Vagina (tissue), 2 donors: Measurements from ENCODE around the gene HMBS. TPM values are rescaled to one million over a fixed set of nuclear protein-coding genes. Genes with fewer than 3 reads are reported as not detected.
A peak's percentile ranks its signal among the peaks of the same experiment; 100 is the strongest.

Experiments used
- DNase-seq, 2 donors: peaks; one replicate each; pipeline ENCODE4 v3.0.0-alpha.2; 2017; ENCODE audit errors: extremely low spot score in 2 of 2
- H3K27ac ChIP-seq: fragments of 200-600 bp; sonication (generic); one replicate; pipeline ENCODE4 v1.5.1; 2019
- H3K27me3 ChIP-seq: fragments of 200-600 bp; sonication (generic); one replicate; pipeline ENCODE4 v1.5.1; 2019
- H3K36me3 ChIP-seq, 2 donors: fragments of 200-600 bp; sonication (generic); one replicate each; pipeline ENCODE4 v1.5.1; 2017 to 2019
- H3K4me1 ChIP-seq: fragments of 200-600 bp; sonication (generic); one replicate; pipeline ENCODE4 v1.5.1; 2019
- H3K4me3 ChIP-seq, 2 donors: fragments of 200-600 bp; sonication (generic); 1 replicate in 1 of 2; 2 replicates in 1 of 2; pipeline ENCODE4 v1.5.1; 2016 to 2019
- H3K9me3 ChIP-seq: fragments of 200-600 bp; sonication (generic); one replicate; pipeline ENCODE4 v1.5.1; 2019
- CTCF ChIP-seq, 3 experiments: fragments of 450-650 bp in 2 of 3; fragments of 200-600 bp in 1 of 3; sonication (generic) in 1 of 3; IDR thresholded peaks; one replicate each; pipeline ENCODE4 v1.5.1; 2017 to 2019; ENCODE audit warnings: antibody characterized with exemption in 3 of 3, mild to moderate bottlenecking in 2 of 3, moderate library complexity in 2 of 3
- POLR2A ChIP-seq, 2 donors: fragments of 450-650 bp; IDR thresholded peaks; one replicate each; pipeline ENCODE4 v1.6.1; 2017; ENCODE audit warnings: antibody characterized with exemption in 2 of 2, mild to moderate bottlenecking in 2 of 2, moderate library complexity in 2 of 2
- POLR2AphosphoS5 ChIP-seq, 2 donors: sonication (generic); formaldehyde crosslinking; IDR thresholded peaks; one replicate each; pipeline ENCODE4 v1.9.0; 2017; ENCODE audit warnings: antibody characterized with exemption in 2 of 2, mild to moderate bottlenecking in 2 of 2, low read depth in 1 of 2; ENCODE audit not compliant: insufficient read depth in 1 of 2
- intact Hi-C: fragments of 100-400 bp; cut with DNase I; formaldehyde crosslinking; loops from one replicate; pipeline ENCODE4 v1.15.1; 2023
- total RNA-seq: library from RNA; depleted of rRNA; stranded (reverse); fragments of >200 nt; gene quantifications from one replicate; pipeline ENCODE4 v1.2.3, GENCODE V29; 2016

HMBS gene
- total RNA-seq, 1 donor from 2014 or later = 13.5 TPM

- no peak overlapping the region for H3K4me3 ChIP-seq
- no peak for TF ChIP-seq POLR2AphosphoS5 (IDR thresholded peaks at IDR 0.05; ENCODE audit: insufficient read depth in 1 of 2, low read depth in 1 of 2)
- H3K4me1 ChIP-seq = peaks cover 35% of the 10 kb centered on the region
- peaks cover 0 to 39% of the 10 kb centered on the region in 2 donors for H3K36me3 ChIP-seq
- no peak overlapping the region for H3K27ac ChIP-seq
- intact Hi-C loops = no loop called here
- H3K27me3 ChIP-seq = no peaks in the 10 kb centered on the region
- no peak for DNase-seq
- no peaks in the 10 kb centered on the region for H3K9me3 ChIP-seq
Measured at GRCh38 chr11:119110439-119110838, 25.8 kb downstream of the HMBS start.

- Histone ChIP-seq H3K9me3 (no peaks in the 10 kb centered on the region), H3K4me3 (no peak overlapping the region), H3K27ac (no peak overlapping the region), H3K36me3 (peaks cover 0 to 39% of the 10 kb centered on the region in 2 donors), H3K27me3 (no peaks in the 10 kb centered on the region), H3K4me1 (peaks cover 30% of the 10 kb centered on the region)
- peak in 1 of 2 donors; percentile 81 for DNase-seq
- intact Hi-C loops = no loop called here
- TF ChIP-seq POLR2A (IDR thresholded peaks at IDR 0.05) (no peak), POLR2AphosphoS5 (IDR thresholded peaks at IDR 0.05; ENCODE audit: insufficient read depth in 1 of 2, low read depth in 1 of 2) (no peak), CTCF (IDR thresholded peaks at IDR 0.05) (no peak)
Measured at GRCh38 chr11:119111361-119111925, 26.8 kb downstream of the HMBS start.

- TF ChIP-seq CTCF (IDR thresholded peaks at IDR 0.05) (no peak), POLR2AphosphoS5 (IDR thresholded peaks at IDR 0.05; ENCODE audit: insufficient read depth in 1 of 2, low read depth in 1 of 2) (no peak), POLR2A (IDR thresholded peaks at IDR 0.05) (no peak)
- no peak overlapping the region for H3K4me3 ChIP-seq
- intact Hi-C loops = no loop called here
- H3K27ac ChIP-seq = no peak overlapping the region
- peaks cover 25% of the 10 kb centered on the region for H3K4me1 ChIP-seq
- no peaks in the 10 kb centered on the region for H3K27me3 ChIP-seq
- no peaks in the 10 kb centered on the region for H3K9me3 ChIP-seq
- H3K36me3 ChIP-seq = peaks cover 0 to 39% of the 10 kb centered on the region in 2 donors
- DNase-seq = peak in 1 of 2 donors; percentile 76
Measured at GRCh38 chr11:119112314-119113020, 27.8 kb downstream of the HMBS start.

- no peaks in the 10 kb centered on the region for H3K9me3 ChIP-seq
- H3K27me3 ChIP-seq = no peaks in the 10 kb centered on the region
- peak in 1 of 2 donors; percentile 70 for DNase-seq
- intact Hi-C loops = no loop called here
- no peak overlapping the region for H3K4me3 ChIP-seq
- no peak overlapping the region for H3K27ac ChIP-seq
- H3K4me1 ChIP-seq = peaks cover 16% of the 10 kb centered on the region
- peaks cover 0 to 39% of the 10 kb centered on the region in 2 donors for H3K36me3 ChIP-seq
- no peak for TF ChIP-seq POLR2AphosphoS5 (IDR thresholded peaks at IDR 0.05; ENCODE audit: insufficient read depth in 1 of 2, low read depth in 1 of 2)
- no peak for TF ChIP-seq POLR2A (IDR thresholded peaks at IDR 0.05)
- no peak for TF ChIP-seq CTCF (IDR thresholded peaks at IDR 0.05)
Measured at GRCh38 chr11:119113716-119114115, 29.0 kb downstream of the HMBS start.

- no peak for DNase-seq
- Histone ChIP-seq H3K36me3 (peaks cover 0 to 39% of the 10 kb centered on the region in 2 donors), H3K4me3 (no peak overlapping the region), H3K27me3 (no peaks in the 10 kb centered on the region), H3K27ac (no peak overlapping the region), H3K4me1 (peaks cover 10% of the 10 kb centered on the region), H3K9me3 (no peaks in the 10 kb centered on the region)
- intact Hi-C loops = no loop called here
- TF ChIP-seq POLR2AphosphoS5 (IDR thresholded peaks at IDR 0.05; ENCODE audit: insufficient read depth in 1 of 2, low read depth in 1 of 2) = no peak
- no peak for TF ChIP-seq CTCF (IDR thresholded peaks at IDR 0.05)
- TF ChIP-seq POLR2A (IDR thresholded peaks at IDR 0.05) = no peak
Measured at GRCh38 chr11:119114351-119114750, 29.7 kb downstream of the HMBS start.
